ENCODE results near the gene SLC9A4.

SLC9A4 gene

DNA sequence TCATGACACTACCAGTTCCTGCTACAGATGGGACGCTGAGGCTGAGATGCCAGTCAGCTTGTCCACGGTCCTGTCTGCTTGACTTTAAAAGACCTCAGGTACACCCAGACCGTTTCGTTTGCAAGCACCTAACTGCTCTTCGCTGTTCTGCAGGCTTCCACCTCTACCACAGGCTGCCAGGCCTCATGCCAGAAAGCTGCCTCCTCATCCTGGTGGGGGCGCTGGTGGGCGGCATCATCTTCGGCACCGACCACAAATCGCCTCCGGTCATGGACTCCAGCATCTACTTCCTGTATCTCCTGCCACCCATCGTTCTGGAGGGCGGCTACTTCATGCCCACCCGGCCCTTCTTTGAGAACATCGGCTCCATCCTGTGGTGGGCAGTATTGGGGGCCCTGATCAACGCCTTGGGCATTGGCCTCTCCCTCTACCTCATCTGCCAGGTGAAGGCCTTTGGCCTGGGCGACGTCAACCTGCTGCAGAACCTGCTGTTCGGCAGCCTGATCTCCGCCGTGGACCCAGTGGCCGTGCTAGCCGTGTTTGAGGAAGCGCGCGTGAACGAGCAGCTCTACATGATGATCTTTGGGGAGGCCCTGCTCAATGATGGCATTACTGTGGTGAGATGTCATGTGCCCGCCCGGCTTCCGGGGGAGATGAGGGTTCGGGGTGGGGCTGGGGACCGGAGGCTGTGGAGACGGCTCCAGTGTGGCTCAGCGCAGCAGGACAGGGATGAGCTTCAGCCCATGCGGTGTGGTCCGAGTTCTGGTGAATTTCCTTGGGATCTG lies 5.9 kb downstream of the SLC9A4 start:
- no peaks in the 10 kb centered on the region for H3K9me3 Mint-ChIP-seq
- DNase-seq, result no peak
- TF ChIP-seq, protein P1, sequence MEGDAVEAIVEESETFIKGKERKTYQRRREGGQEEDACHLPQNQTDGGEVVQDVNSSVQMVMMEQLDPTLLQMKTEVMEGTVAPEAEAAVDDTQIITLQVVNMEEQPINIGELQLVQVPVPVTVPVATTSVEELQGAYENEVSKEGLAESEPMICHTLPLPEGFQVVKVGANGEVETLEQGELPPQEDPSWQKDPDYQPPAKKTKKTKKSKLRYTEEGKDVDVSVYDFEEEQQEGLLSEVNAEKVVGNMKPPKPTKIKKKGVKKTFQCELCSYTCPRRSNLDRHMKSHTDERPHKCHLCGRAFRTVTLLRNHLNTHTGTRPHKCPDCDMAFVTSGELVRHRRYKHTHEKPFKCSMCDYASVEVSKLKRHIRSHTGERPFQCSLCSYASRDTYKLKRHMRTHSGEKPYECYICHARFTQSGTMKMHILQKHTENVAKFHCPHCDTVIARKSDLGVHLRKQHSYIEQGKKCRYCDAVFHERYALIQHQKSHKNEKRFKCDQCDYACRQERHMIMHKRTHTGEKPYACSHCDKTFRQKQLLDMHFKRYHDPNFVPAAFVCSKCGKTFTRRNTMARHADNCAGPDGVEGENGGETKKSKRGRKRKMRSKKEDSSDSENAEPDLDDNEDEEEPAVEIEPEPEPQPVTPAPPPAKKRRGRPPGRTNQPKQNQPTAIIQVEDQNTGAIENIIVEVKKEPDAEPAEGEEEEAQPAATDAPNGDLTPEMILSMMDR (IDR thresholded peaks at IDR 0.05), result no peak
- no peaks in the 10 kb centered on the region for H3K27me3 Mint-ChIP-seq (ENCODE audit: low read depth, poor library complexity)
- no peaks in the 10 kb centered on the region for H3K36me3 Mint-ChIP-seq (ENCODE audit: low read depth)
- H3K4me1 Mint-ChIP-seq, result no peaks in the 10 kb centered on the region
- no peak overlapping the region for H3K27ac Mint-ChIP-seq
- no peak overlapping the region for H3K4me3 Mint-ChIP-seq

GRCh38 chr2:102480285-102481195 lies 7.5 kb downstream of the SLC9A4 start:
- no peaks in the 10 kb centered on the region for H3K27me3 Mint-ChIP-seq (ENCODE audit: low read depth, poor library complexity)
- no peaks in the 10 kb centered on the region for H3K36me3 Mint-ChIP-seq (ENCODE audit: low read depth)
- no peaks in the 10 kb centered on the region for H3K4me1 Mint-ChIP-seq
- H3K9me3 Mint-ChIP-seq, result no peaks in the 10 kb centered on the region
- TF ChIP-seq, protein P1 (IDR thresholded peaks at IDR 0.05), result no peak
- H3K4me3 Mint-ChIP-seq, result no peak overlapping the region
- DNase-seq, result no peak
- no peak overlapping the region for H3K27ac Mint-ChIP-seq

DNA sequence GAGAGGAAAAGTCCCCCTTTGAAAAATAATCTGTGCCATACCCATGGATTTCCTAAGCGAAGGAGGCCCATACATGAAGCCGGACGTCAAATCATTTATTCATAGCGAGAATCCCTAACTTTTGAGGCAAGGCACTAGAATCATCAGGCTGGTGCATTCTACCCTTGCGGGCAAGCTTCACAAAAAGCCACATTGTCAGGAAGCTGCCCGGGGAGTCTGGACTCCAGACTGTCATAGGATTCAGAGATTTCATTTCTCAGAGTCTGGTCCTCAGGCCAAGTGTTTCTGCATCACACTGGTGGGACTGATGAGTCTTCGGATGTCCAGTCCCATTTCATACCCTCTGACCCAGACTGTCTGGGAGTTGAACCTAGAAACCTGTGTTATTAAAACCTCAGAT lies 8.9 kb downstream of the SLC9A4 start:
- H3K9me3 Mint-ChIP-seq, result no peaks in the 10 kb centered on the region
- H3K27ac Mint-ChIP-seq, result no peak overlapping the region
- TF ChIP-seq, protein P1 (IDR thresholded peaks at IDR 0.05), result no peak
- H3K27me3 Mint-ChIP-seq (ENCODE audit: low read depth, poor library complexity), result peaks cover 7% of the 10 kb centered on the region
- no peaks in the 10 kb centered on the region for H3K36me3 Mint-ChIP-seq (ENCODE audit: low read depth)
- no peak overlapping the region for H3K4me3 Mint-ChIP-seq
- H3K4me1 Mint-ChIP-seq, result no peaks in the 10 kb centered on the region
- DNase-seq, result no peak

DNA sequence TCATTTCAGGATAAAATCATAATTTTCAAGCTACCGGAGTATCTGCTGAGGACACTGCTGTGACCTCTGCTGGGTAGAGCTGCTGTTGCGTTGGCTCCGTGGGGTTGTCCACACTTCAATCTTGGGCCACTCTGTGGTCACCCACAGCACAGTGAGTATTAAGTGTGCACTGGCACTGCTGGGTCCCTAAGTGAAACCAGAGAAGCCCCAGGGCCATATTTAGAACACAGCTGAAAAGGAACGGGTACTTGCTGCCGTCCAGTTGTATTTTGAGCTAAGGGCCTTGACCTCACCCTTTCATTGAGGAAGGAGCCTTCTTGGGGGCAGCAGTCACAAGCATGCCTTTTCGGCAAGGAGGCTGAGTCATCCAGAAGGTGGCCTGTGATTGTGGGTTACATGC lies 10.1 kb downstream of the SLC9A4 start:
- TF ChIP-seq, protein P1 (IDR thresholded peaks at IDR 0.05), result no peak
- Mint-ChIP-seq H3K27ac (no peak overlapping the region), H3K4me3 (no peak overlapping the region), H3K9me3 (no peaks in the 10 kb centered on the region), H3K27me3 (ENCODE audit: low read depth, poor library complexity) (peaks cover 10% of the 10 kb centered on the region), H3K36me3 (ENCODE audit: low read depth) (no peaks in the 10 kb centered on the region), H3K4me1 (no peaks in the 10 kb centered on the region)
- no peak for DNase-seq

DNA sequence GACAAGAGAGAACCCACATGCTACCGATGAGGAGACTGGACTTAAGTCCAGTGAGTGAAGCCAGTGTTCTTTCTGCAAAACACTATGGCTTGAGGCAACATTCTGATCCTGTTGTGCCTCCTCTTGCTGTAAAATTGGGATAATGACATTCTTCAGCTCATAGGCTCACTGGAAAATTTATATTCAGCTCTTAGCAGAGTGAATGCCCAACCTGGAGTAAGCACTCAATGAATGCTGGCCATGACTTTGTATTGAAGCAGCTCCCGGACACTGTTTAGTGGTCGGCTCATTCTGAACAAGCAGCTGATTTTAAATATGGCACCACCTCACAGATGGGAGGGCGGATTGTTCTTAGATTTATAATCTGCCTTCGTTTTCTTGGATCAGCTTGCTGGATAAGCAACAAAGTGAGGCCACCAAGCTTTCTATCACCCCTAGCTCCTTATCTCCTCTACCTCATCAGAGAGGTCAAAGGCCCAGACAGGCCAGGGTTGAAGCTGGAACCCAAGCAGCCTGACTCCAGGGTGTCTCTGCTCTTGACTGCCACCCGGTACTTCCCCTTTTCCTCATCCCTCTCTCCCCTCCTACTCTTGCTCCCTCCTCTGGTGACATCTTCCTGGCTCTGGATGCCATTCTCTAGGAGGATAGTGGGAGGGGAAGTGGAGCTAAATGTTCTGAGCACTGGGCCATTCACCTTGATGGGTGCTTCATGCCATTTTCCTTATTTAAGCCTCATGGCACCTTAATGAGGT lies 11.5 kb downstream of the SLC9A4 start:
- H3K9me3 Mint-ChIP-seq, result no peaks in the 10 kb centered on the region
- TF ChIP-seq, protein P1 (IDR thresholded peaks at IDR 0.05), result no peak
- DNase-seq, result no peak
- peaks cover 10% of the 10 kb centered on the region for H3K27me3 Mint-ChIP-seq (ENCODE audit: low read depth, poor library complexity)
- H3K27ac Mint-ChIP-seq, result no peak overlapping the region
- no peak overlapping the region for H3K4me3 Mint-ChIP-seq
- H3K36me3 Mint-ChIP-seq (ENCODE audit: low read depth), result no peaks in the 10 kb centered on the region
- H3K4me1 Mint-ChIP-seq, result no peaks in the 10 kb centered on the region
